HL-60 (cell line): ENCODE results near the gene TRABD2B.

ENCODE experiments used
- DNase-seq, 2 experiments: peaks; one replicate each; pipeline ENCODE4 v3.0.0-alpha.2; 2010 to 2020; ENCODE audit warnings: low read depth in 1 of 2, low spot score in 1 of 2
- H3K27ac ChIP-seq: fragments of 250-450 bp; sonication (Bioruptor Pico); replicated peaks from 2 replicates; pipeline ENCODE4 v1.5.1; 2020; ENCODE audit warnings: mild to moderate bottlenecking, moderate library complexity
- H3K27me3 ChIP-seq: fragments of 250-450 bp; sonication (Bioruptor Pico); 2 replicates; pipeline ENCODE4 v1.5.1; 2021; ENCODE audit warnings: mild to moderate bottlenecking, moderate library complexity; ENCODE audit not compliant: insufficient read depth, poor library complexity, severe bottlenecking
- H3K4me3 ChIP-seq: replicated peaks from 2 replicates; pipeline ENCODE4 v1.5.1; 2011; ENCODE audit warnings: mild to moderate bottlenecking, control low read depth, low read length; ENCODE audit not compliant: insufficient read depth
- GABPA ChIP-seq: IDR thresholded peaks from 2 replicates; pipeline ENCODE4 v1.6.1; 2012; ENCODE audit warnings: low read depth
- POLR2AphosphoS5 ChIP-seq: IDR thresholded peaks from 2 replicates; pipeline ENCODE4 v1.6.1; 2012; ENCODE audit warnings: low read depth
- SPI1 ChIP-seq: IDR thresholded peaks from 2 replicates; pipeline ENCODE4 v1.6.1; 2012; ENCODE audit warnings: low read depth, mild to moderate bottlenecking, borderline replicate concordance
- TF ChIP-seq, protein P1 (sequence below): IDR thresholded peaks from 2 replicates; pipeline ENCODE4 v1.6.1; 2012; ENCODE audit warnings: low read depth; ENCODE audit not compliant: insufficient replicate concordance
- TF ChIP-seq, protein P2 (sequence below): IDR thresholded peaks from one replicate; pipeline ENCODE4 v1.5.1; 2011; ENCODE audit warnings: low read length, control low read depth, inconsistent platforms; ENCODE audit not compliant: insufficient read depth

TRABD2B gene

DNA sequence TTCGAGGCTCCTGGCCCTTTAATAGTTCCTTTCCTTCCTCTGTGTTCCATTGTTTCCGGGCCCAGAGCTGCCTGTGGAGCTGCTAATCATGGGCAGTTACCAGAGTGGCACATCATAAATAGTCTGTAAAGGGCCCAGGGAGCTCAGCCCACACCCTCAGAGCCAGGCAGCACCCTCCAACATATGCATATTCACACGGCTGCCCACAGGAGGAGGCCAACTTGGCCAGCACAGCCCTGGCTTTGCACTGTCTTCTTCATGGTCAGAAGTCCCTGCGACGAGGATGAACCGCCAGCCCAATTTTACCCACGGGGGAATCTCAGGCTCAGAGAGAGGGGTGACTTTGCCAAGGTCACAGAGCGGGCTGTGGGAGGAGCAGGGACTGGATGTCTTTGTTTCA is 172.5 kb downstream of the TRABD2B start:
- H3K4me3 ChIP-seq: no peak overlapping the region
- TF ChIP-seq, protein P1, sequence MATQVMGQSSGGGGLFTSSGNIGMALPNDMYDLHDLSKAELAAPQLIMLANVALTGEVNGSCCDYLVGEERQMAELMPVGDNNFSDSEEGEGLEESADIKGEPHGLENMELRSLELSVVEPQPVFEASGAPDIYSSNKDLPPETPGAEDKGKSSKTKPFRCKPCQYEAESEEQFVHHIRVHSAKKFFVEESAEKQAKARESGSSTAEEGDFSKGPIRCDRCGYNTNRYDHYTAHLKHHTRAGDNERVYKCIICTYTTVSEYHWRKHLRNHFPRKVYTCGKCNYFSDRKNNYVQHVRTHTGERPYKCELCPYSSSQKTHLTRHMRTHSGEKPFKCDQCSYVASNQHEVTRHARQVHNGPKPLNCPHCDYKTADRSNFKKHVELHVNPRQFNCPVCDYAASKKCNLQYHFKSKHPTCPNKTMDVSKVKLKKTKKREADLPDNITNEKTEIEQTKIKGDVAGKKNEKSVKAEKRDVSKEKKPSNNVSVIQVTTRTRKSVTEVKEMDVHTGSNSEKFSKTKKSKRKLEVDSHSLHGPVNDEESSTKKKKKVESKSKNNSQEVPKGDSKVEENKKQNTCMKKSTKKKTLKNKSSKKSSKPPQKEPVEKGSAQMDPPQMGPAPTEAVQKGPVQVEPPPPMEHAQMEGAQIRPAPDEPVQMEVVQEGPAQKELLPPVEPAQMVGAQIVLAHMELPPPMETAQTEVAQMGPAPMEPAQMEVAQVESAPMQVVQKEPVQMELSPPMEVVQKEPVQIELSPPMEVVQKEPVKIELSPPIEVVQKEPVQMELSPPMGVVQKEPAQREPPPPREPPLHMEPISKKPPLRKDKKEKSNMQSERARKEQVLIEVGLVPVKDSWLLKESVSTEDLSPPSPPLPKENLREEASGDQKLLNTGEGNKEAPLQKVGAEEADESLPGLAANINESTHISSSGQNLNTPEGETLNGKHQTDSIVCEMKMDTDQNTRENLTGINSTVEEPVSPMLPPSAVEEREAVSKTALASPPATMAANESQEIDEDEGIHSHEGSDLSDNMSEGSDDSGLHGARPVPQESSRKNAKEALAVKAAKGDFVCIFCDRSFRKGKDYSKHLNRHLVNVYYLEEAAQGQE: no peak
- TF ChIP-seq, protein P2, sequence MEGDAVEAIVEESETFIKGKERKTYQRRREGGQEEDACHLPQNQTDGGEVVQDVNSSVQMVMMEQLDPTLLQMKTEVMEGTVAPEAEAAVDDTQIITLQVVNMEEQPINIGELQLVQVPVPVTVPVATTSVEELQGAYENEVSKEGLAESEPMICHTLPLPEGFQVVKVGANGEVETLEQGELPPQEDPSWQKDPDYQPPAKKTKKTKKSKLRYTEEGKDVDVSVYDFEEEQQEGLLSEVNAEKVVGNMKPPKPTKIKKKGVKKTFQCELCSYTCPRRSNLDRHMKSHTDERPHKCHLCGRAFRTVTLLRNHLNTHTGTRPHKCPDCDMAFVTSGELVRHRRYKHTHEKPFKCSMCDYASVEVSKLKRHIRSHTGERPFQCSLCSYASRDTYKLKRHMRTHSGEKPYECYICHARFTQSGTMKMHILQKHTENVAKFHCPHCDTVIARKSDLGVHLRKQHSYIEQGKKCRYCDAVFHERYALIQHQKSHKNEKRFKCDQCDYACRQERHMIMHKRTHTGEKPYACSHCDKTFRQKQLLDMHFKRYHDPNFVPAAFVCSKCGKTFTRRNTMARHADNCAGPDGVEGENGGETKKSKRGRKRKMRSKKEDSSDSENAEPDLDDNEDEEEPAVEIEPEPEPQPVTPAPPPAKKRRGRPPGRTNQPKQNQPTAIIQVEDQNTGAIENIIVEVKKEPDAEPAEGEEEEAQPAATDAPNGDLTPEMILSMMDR: no peak
- no peak for TF ChIP-seq SPI1
- no peak overlapping the region for H3K27ac ChIP-seq
- no peaks in the 10 kb centered on the region for H3K27me3 ChIP-seq
- no peak for DNase-seq

DNA sequence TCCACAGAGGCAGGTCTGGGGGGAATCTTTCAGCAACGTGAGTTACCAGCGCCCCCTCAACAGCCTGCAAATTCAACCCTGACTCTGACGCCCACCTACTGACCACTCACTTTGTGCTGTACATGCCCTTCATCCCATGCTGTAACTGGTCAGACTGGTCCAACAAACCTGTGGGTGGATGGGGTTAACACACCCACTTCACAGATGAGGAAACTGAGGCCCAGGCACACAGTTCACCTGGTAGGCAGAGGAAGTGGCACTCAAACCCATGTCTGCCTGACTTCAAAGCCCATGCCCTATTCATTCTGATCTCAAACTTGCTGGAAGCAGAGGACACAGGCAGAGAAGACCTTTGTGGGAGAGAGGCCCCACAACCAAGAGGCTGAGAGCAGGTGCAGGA is 172.9 kb downstream of the TRABD2B start:
- Histone ChIP-seq H3K27me3 (no peaks in the 10 kb centered on the region), H3K4me3 (no peak overlapping the region), H3K27ac (no peak overlapping the region)
- TF ChIP-seq, protein P2: no peak
- no peak for TF ChIP-seq POLR2AphosphoS5
- no peak for TF ChIP-seq GABPA
- TF ChIP-seq SPI1: no peak
- TF ChIP-seq, protein P1: no peak
- DNase-seq: no peak

DNA sequence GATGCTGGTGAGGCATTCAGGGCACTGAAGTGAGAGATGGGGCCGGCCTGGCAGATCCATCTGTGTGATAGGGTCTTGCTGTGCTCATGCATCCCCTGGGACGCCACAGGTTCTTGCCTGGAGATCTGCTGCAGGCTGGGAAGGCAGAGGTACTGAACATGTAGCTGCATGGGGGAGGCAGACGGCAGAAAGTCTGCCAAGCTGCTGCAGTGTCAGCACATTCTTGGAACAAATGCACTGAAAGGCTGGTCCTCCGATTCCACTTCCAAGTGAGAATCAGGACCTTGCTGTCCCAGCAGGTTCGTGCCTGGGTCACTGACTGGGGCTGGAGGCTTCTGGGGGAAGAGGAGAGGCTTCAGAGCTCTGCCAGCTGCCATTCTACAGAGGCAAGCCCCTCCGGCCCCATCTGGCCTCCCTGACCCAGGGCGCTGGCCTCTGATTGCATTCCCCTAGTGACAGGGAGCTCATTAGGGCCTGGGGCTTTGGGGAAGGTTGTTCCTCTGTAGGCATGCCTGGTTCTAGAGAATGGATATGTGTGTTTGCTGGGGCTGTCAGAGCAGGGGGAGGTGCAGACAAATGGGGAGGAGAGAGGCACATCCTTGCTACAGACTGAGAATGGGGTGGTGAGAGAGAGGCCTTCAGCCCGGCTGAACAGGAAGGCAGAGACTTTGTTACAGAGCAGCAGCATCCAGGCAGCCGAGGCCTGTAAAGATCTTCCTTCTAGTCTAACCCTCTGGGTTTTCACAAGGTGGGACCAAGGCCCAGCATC is 174.0 kb downstream of the TRABD2B start:
- Histone ChIP-seq H3K27ac (no peak overlapping the region), H3K4me3 (no peak overlapping the region), H3K27me3 (no peaks in the 10 kb centered on the region)
- no peak for DNase-seq
- TF ChIP-seq, protein P2: no peak
- TF ChIP-seq SPI1 (no peak), POLR2AphosphoS5 (no peak), GABPA (no peak)
- TF ChIP-seq, protein P1: no peak
